ENCODE data around the gene TGIF2.

DNA sequence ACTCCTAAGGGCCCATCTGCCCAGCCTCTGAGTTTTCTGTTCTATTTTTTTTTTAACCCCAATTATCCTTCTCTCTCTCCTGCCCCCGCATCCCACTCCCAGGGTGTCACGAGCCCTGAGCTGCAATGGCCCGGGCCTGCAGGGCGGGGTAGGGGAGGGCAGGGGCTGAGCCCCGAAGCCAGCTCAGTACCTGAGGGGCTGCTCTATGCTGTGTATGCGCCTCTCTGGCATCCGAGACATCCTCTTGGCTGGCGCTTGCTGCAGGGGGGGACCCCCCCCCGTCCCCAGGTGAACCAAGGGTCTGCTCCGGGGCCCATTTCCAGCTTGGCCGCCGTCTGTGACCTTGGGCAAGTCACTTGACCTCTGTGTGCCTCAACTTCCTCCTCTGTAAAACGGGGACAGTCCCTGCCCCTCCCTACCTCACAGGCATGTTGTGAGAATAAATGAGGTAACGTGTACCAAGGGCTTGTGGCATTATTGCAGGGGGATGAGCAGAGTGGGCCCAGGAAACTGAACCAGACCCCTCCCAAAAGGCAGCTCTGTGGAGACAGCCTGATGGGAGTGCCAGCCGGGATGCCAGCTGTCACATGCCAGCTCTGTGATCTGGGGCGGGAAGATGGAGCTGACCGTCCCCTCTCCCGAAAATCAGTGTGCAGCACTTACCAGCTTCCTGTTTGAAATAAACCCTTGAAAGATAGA, 45.1 kb upstream of the TGIF2 start:
- TF ChIP-seq RBBP5 (IDR thresholded peaks at IDR 0.05; ENCODE audit: borderline replicate concordance, insufficient read depth, low read length, poor library complexity, severe bottlenecking) = no peak
- no peak for TF ChIP-seq ZNF274 (IDR thresholded peaks at IDR 0.05; ENCODE audit: borderline replicate concordance, low read depth, low read length)
- no peak for TF ChIP-seq ZFX (CRISPR knock-in tag; IDR thresholded peaks at IDR 0.05)
- TF ChIP-seq, protein P1, sequence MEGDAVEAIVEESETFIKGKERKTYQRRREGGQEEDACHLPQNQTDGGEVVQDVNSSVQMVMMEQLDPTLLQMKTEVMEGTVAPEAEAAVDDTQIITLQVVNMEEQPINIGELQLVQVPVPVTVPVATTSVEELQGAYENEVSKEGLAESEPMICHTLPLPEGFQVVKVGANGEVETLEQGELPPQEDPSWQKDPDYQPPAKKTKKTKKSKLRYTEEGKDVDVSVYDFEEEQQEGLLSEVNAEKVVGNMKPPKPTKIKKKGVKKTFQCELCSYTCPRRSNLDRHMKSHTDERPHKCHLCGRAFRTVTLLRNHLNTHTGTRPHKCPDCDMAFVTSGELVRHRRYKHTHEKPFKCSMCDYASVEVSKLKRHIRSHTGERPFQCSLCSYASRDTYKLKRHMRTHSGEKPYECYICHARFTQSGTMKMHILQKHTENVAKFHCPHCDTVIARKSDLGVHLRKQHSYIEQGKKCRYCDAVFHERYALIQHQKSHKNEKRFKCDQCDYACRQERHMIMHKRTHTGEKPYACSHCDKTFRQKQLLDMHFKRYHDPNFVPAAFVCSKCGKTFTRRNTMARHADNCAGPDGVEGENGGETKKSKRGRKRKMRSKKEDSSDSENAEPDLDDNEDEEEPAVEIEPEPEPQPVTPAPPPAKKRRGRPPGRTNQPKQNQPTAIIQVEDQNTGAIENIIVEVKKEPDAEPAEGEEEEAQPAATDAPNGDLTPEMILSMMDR (IDR thresholded peaks at IDR 0.05 in 2 of 3, conservative IDR thresholded peaks at IDR 0.05 in 1 of 3; ENCODE audit: insufficient read depth in 2 of 3, low read depth in 1 of 3, low read length in 3 of 3) = no peak
- TF ChIP-seq BRF1 (IDR thresholded peaks at IDR 0.05; ENCODE audit: borderline replicate concordance, extremely low read depth, insufficient read length) = no peak
- no peak for TF ChIP-seq POLR2A (conservative IDR thresholded peaks at IDR 0.05)

Measured in K562 (cell line).